SK-N-SH treated with all-trans-retinoic acid at 6 μM for 48 hours (cell line): ENCODE data around the gene NUDT1.

Source experiments
- ATAC-seq: fragments of 200-7000 bp; cut with Tn5 transposase; 3 replicates; pipeline ENCODE4 v1.9.1; 2020; ENCODE audit warnings: mild to moderate bottlenecking, moderate library complexity
- ARNTL ChIP-seq: fragments of 450-650 bp; formaldehyde crosslinking; IDR thresholded peaks from 2 replicates; pipeline ENCODE4 v1.5.0; 2020; ENCODE audit warnings: low read depth, mild to moderate bottlenecking, moderate library complexity, borderline replicate concordance
- CSDC2 ChIP-seq: fragments of 250-450 bp; sonication (Bioruptor Pico); IDR thresholded peaks from 2 replicates; pipeline ENCODE4 v1.5.0; 2020; ENCODE audit warnings: mild to moderate bottlenecking, moderate library complexity
- CSRNP3 ChIP-seq: fragments of 250-450 bp; sonication (Bioruptor Pico); IDR thresholded peaks from 2 replicates; pipeline ENCODE4 v1.5.1; 2021; ENCODE audit warnings: mild to moderate bottlenecking, moderate library complexity
- ESRRG ChIP-seq: fragments of 250-450 bp; sonication (Bioruptor Pico); IDR thresholded peaks from 2 replicates; pipeline ENCODE4 v1.6.1; 2021; ENCODE audit warnings: mild to moderate bottlenecking
- GLIS3 ChIP-seq: fragments of 250-450 bp; sonication (Bioruptor Pico); IDR thresholded peaks from 2 replicates; pipeline ENCODE4 v1.5.0; 2020; ENCODE audit warnings: mild to moderate bottlenecking, moderate library complexity
- ISL1 ChIP-seq: fragments of 250-450 bp; sonication (Bioruptor Pico); IDR thresholded peaks from 2 replicates; pipeline ENCODE4 v2.1.2; 2022; ENCODE audit warnings: mild to moderate bottlenecking, moderate library complexity
- OSR1 ChIP-seq: fragments of 250-450 bp; sonication (Bioruptor Pico); IDR thresholded peaks from 2 replicates; pipeline ENCODE4 v1.8.0; 2022; ENCODE audit warnings: moderate library complexity, mild to moderate bottlenecking, inconsistent platforms
- PPARA ChIP-seq: fragments of 250-450 bp; sonication (Bioruptor Pico); IDR thresholded peaks from 2 replicates; pipeline ENCODE4 v1.5.0; 2020; ENCODE audit warnings: mild to moderate bottlenecking, borderline replicate concordance
- RARB ChIP-seq: fragments of 250-450 bp; sonication (Bioruptor Pico); IDR thresholded peaks from 2 replicates; pipeline ENCODE4 v1.8.0; 2021; ENCODE audit warnings: mild to moderate bottlenecking, moderate library complexity
- SNAI2 ChIP-seq: fragments of 250-450 bp; sonication (Bioruptor Pico); IDR thresholded peaks from 2 replicates; pipeline ENCODE4 v1.5.0; 2020; ENCODE audit warnings: mild to moderate bottlenecking, moderate library complexity
- TCF4 ChIP-seq: fragments of 250-450 bp; sonication (Bioruptor Pico); IDR thresholded peaks from 2 replicates; pipeline ENCODE4 v1.8.0; 2021; ENCODE audit warnings: mild to moderate bottlenecking, moderate library complexity, borderline replicate concordance
- TOX ChIP-seq: fragments of 250-450 bp; sonication (Bioruptor Pico); IDR thresholded peaks from 2 replicates; pipeline ENCODE4 v1.8.0; 2021; ENCODE audit warnings: mild to moderate bottlenecking, moderate library complexity, borderline replicate concordance
- TSHZ2 ChIP-seq: fragments of 250-450 bp; sonication (Bioruptor Pico); IDR thresholded peaks from 2 replicates; pipeline ENCODE4 v1.5.0; 2020; ENCODE audit warnings: mild to moderate bottlenecking, moderate library complexity
- ZC3H10 ChIP-seq: fragments of 250-450 bp; sonication (Bioruptor Pico); IDR thresholded peaks from 2 replicates; pipeline ENCODE4 v1.5.1; 2021; ENCODE audit warnings: mild to moderate bottlenecking, moderate library complexity
- ZFP3 ChIP-seq: fragments of 250-450 bp; sonication (Bioruptor Pico); IDR thresholded peaks from 2 replicates; pipeline ENCODE4 v1.5.0; 2020; ENCODE audit warnings: mild to moderate bottlenecking, moderate library complexity
- ZNF565 ChIP-seq: fragments of 450-650 bp; formaldehyde crosslinking; conservative IDR thresholded peaks from 2 replicates; pipeline ENCODE4 v1.5.0; 2020; ENCODE audit warnings: low read depth, mild to moderate bottlenecking, moderate library complexity
- ZNF70 ChIP-seq: fragments of 450-650 bp; formaldehyde crosslinking; IDR thresholded peaks from 2 replicates; pipeline ENCODE4 v1.5.0; 2020; ENCODE audit warnings: mild to moderate bottlenecking, moderate library complexity
- ZNF8 ChIP-seq: fragments of 450-650 bp; formaldehyde crosslinking; IDR thresholded peaks from 2 replicates; pipeline ENCODE4 v1.5.0; 2020; ENCODE audit warnings: mild to moderate bottlenecking, moderate library complexity
- TF ChIP-seq, protein P1 (sequence below): fragments of 250-450 bp; sonication (Bioruptor Pico); IDR thresholded peaks from 2 replicates; pipeline ENCODE4 v1.5.1; 2020; ENCODE audit warnings: low read depth, mild to moderate bottlenecking, moderate library complexity

Gene NUDT1

GRCh38 chr7:2198206-2198605, 43.8 kb upstream of the NUDT1 start:
- ATAC-seq, result no peak
- TF ChIP-seq RARB (CRISPR knock-in tag), result no peak
- TF ChIP-seq, protein P1, sequence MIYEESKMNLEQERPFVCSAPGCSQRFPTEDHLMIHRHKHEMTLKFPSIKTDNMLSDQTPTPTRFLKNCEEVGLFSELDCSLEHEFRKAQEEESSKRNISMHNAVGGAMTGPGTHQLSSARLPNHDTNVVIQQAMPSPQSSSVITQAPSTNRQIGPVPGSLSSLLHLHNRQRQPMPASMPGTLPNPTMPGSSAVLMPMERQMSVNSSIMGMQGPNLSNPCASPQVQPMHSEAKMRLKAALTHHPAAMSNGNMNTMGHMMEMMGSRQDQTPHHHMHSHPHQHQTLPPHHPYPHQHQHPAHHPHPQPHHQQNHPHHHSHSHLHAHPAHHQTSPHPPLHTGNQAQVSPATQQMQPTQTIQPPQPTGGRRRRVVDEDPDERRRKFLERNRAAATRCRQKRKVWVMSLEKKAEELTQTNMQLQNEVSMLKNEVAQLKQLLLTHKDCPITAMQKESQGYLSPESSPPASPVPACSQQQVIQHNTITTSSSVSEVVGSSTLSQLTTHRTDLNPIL (CRISPR knock-in tag), result no peak
- no peak for TF ChIP-seq CSRNP3 (CRISPR knock-in tag)
- TF ChIP-seq GLIS3, result no peak
- no peak for TF ChIP-seq ZNF70 (CRISPR knock-in tag)
- TF ChIP-seq ZNF8, result no peak
- no peak for TF ChIP-seq ZFP3 (CRISPR knock-in tag)
- no peak for TF ChIP-seq OSR1
- TF ChIP-seq PPARA (CRISPR knock-in tag), result no peak
- no peak for TF ChIP-seq CSDC2
- TF ChIP-seq TOX (CRISPR knock-in tag), result no peak
- no peak for TF ChIP-seq TCF4

- TF ChIP-seq ESRRG (CRISPR knock-in tag), result no peak
- TF ChIP-seq, protein P1 (CRISPR knock-in tag), result no peak
- no peak for TF ChIP-seq OSR1
- TF ChIP-seq CSRNP3 (CRISPR knock-in tag), result no peak
- TF ChIP-seq RARB (CRISPR knock-in tag), result no peak
- no peak for TF ChIP-seq PPARA (CRISPR knock-in tag)
- ATAC-seq, result no peak
Observed at GRCh38 chr7:2198760-2199159, 43.3 kb upstream of the NUDT1 start.

DNA sequence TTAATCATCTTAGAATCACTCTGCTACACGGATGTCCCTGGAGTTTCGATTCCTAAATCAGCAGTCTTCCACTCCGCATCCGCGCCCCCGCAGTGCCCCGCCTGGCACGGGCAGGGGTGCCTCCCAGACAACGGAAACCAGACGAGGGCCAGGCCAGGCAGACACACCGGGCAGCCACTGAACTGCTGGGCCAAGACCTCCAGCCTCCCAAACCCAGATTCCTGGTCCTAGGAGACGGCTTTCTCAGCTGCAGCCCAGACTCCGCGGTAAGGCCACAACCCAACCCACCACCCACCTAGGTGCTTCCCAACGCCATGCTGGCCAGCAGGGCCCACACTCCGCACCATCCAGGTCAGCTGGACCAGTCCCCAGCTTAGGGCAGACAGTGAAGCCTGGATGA, 42.5 kb upstream of the NUDT1 start:
- ATAC-seq, result no peak
- no peak for TF ChIP-seq GLIS3
- TF ChIP-seq CSDC2, result no peak
- no peak for TF ChIP-seq TSHZ2 (CRISPR knock-in tag)
- no peak for TF ChIP-seq TOX (CRISPR knock-in tag)
- no peak for TF ChIP-seq ZFP3 (CRISPR knock-in tag)
- no peak for TF ChIP-seq ZC3H10
- no peak for TF ChIP-seq RARB (CRISPR knock-in tag)
- no peak for TF ChIP-seq ZNF70 (CRISPR knock-in tag)
- no peak for TF ChIP-seq CSRNP3 (CRISPR knock-in tag)
- TF ChIP-seq TCF4, result no peak
- TF ChIP-seq, all 23 proteins: peak for 0

GRCh38 chr7:2199956-2200583, 42.0 kb upstream of the NUDT1 start:
- TF ChIP-seq ZFP3 (CRISPR knock-in tag) (no peak), CSRNP3 (CRISPR knock-in tag) (no peak), PPARA (CRISPR knock-in tag) (no peak), ARNTL (CRISPR knock-in tag) (no peak), SNAI2 (no peak), ZNF565 (CRISPR knock-in tag) (no peak), RARB (CRISPR knock-in tag) (no peak), OSR1 (no peak), ISL1 (no peak)
- ATAC-seq, result no peak
